MM.1S (cell line): Measurements from ENCODE around the gene MUC4.

Experiments
- DNase-seq: peaks from one replicate; pipeline ENCODE4 v3.0.0-alpha.2; 2015
- H2AFZ ChIP-seq: fragments of 300-600 bp; sonication (generic); 2 replicates; pipeline ENCODE4 v1.6.0; 2016; ENCODE audit warnings: antibody characterized with exemption, low read length
- H3F3A ChIP-seq: fragments of 300-600 bp; sonication (generic); 2 replicates; pipeline ENCODE4 v1.6.1; 2016; ENCODE audit warnings: mild to moderate bottlenecking, antibody characterized with exemption, low read length, moderate library complexity, mixed read lengths; ENCODE audit not compliant: insufficient read depth
- H3K27ac ChIP-seq: fragments of 300-600 bp; sonication (generic); 2 replicates; pipeline ENCODE4 v1.5.1; 2016; ENCODE audit warnings: mild to moderate bottlenecking, low read length
- H3K27me3 ChIP-seq: fragments of 300-600 bp; sonication (generic); replicated peaks from 2 replicates; pipeline ENCODE4 v1.6.0; 2016; ENCODE audit warnings: low read length; ENCODE audit not compliant: insufficient read depth
- H3K36me3 ChIP-seq: fragments of 300-600 bp; sonication (generic); replicated peaks from 2 replicates; pipeline ENCODE4 v1.6.1; 2016; ENCODE audit warnings: mild to moderate bottlenecking, low read length, mixed read lengths; ENCODE audit not compliant: insufficient read depth
- H3K4me1 ChIP-seq: fragments of 300-600 bp; sonication (generic); 2 replicates; pipeline ENCODE4 v1.6.1; 2016; ENCODE audit warnings: low read length, mixed read lengths
- H3K4me2 ChIP-seq: fragments of 300-600 bp; sonication (generic); 2 replicates; pipeline ENCODE4 v1.6.0; 2016; ENCODE audit warnings: low read depth, low read length
- H3K4me3 ChIP-seq: fragments of 300-600 bp; sonication (generic); 2 replicates; pipeline ENCODE4 v1.5.1; 2016; ENCODE audit warnings: low read length, mixed read lengths
- H3K79me2 ChIP-seq: fragments of 300-600 bp; sonication (generic); 2 replicates; pipeline ENCODE4 v1.6.1; 2016; ENCODE audit warnings: mixed run types, low read length, mixed read lengths
- H3K9ac ChIP-seq: fragments of 300-600 bp; sonication (generic); 2 replicates; pipeline ENCODE4 v1.6.1; 2016; ENCODE audit warnings: low read length, mixed read lengths
- H3K9me2 ChIP-seq: fragments of 300-600 bp; sonication (generic); replicated peaks from 2 replicates; pipeline ENCODE4 v1.6.1; 2016; ENCODE audit warnings: mild to moderate bottlenecking, low read length, mixed read lengths; ENCODE audit not compliant: insufficient read depth
- H3K9me3 ChIP-seq: fragments of 300-600 bp; sonication (generic); replicated peaks from 2 replicates; pipeline ENCODE4 v1.6.1; 2016; ENCODE audit warnings: mild to moderate bottlenecking, low read length, mixed read lengths; ENCODE audit not compliant: insufficient read depth
- H4K20me1 ChIP-seq: fragments of 300-600 bp; sonication (generic); 2 replicates; pipeline ENCODE4 v1.6.1; 2016; ENCODE audit warnings: mild to moderate bottlenecking, low read length, moderate library complexity, mixed read lengths; ENCODE audit not compliant: insufficient read depth
- CTCF ChIP-seq: fragments of 300-600 bp; sonication (generic); IDR thresholded peaks from 2 replicates; pipeline ENCODE4 v1.5.1; 2016; ENCODE audit warnings: antibody characterized with exemption, low read length, mixed read lengths
- EZH2 ChIP-seq: fragments of 300-600 bp; sonication (generic); optimal IDR thresholded peaks from 2 replicates; pipeline ENCODE3; 2017; ENCODE audit warnings: low read depth, mild to moderate bottlenecking, antibody characterized with exemption, low read length, mixed read lengths
- EZH2phosphoT487 ChIP-seq: fragments of 300-600 bp; sonication (generic); IDR thresholded peaks from 2 replicates; pipeline ENCODE4 v1.6.1; 2018; ENCODE audit warnings: antibody characterized with exemption, low read length

The MUC4 gene

GRCh38 chr3:195834675-195835583, 23.2 kb upstream of the MUC4 start:
- H3K4me1 ChIP-seq: no peaks in the 10 kb centered on the region
- H3K27me3 ChIP-seq: peaks cover 52% of the 10 kb centered on the region
- no peak for DNase-seq
- no peak overlapping the region for H3K27ac ChIP-seq
- H3K9ac ChIP-seq: no peak overlapping the region
- H2AFZ ChIP-seq: no peak overlapping the region
- H3K9me2 ChIP-seq: no peaks in the 10 kb centered on the region
- no peaks in the 10 kb centered on the region for H4K20me1 ChIP-seq
- no peaks in the 10 kb centered on the region for H3F3A ChIP-seq
- no peaks in the 10 kb centered on the region for H3K9me3 ChIP-seq
- no peak for TF ChIP-seq CTCF
- no peak for TF ChIP-seq EZH2phosphoT487
- no peak for TF ChIP-seq EZH2
- no peak overlapping the region for H3K4me2 ChIP-seq
- no peaks in the 10 kb centered on the region for H3K79me2 ChIP-seq
- no peaks in the 10 kb centered on the region for H3K36me3 ChIP-seq
- no peak overlapping the region for H3K4me3 ChIP-seq

- peaks cover 35% of the 10 kb centered on the region for H3K27me3 ChIP-seq
- no peaks in the 10 kb centered on the region for H3K4me1 ChIP-seq
- H3K36me3 ChIP-seq: no peaks in the 10 kb centered on the region
- no peak overlapping the region for H3K4me2 ChIP-seq
- no peaks in the 10 kb centered on the region for H3F3A ChIP-seq
- H3K9ac ChIP-seq: no peak overlapping the region
- H3K4me3 ChIP-seq: no peak overlapping the region
- no peaks in the 10 kb centered on the region for H3K79me2 ChIP-seq
- H3K27ac ChIP-seq: no peak overlapping the region
- no peaks in the 10 kb centered on the region for H4K20me1 ChIP-seq
- DNase-seq: no peak
- H2AFZ ChIP-seq: no peak overlapping the region
- no peak for TF ChIP-seq EZH2
- no peak for TF ChIP-seq CTCF
- TF ChIP-seq EZH2phosphoT487: no peak
- H3K9me2 ChIP-seq: no peaks in the 10 kb centered on the region
- H3K9me3 ChIP-seq: no peaks in the 10 kb centered on the region
These were observed 18.1 kb upstream of the MUC4 start for GRCh38 chr3:195829897-195830254.

- H3K9ac ChIP-seq: no peak overlapping the region
- no peak overlapping the region for H2AFZ ChIP-seq
- H3K79me2 ChIP-seq: no peaks in the 10 kb centered on the region
- H3K27me3 ChIP-seq: peaks cover 36% of the 10 kb centered on the region
- no peaks in the 10 kb centered on the region for H3K36me3 ChIP-seq
- no peaks in the 10 kb centered on the region for H3F3A ChIP-seq
- H3K9me3 ChIP-seq: no peaks in the 10 kb centered on the region
- no peaks in the 10 kb centered on the region for H4K20me1 ChIP-seq
- no peaks in the 10 kb centered on the region for H3K4me1 ChIP-seq
- DNase-seq: no peak
- no peak overlapping the region for H3K27ac ChIP-seq
- TF ChIP-seq EZH2phosphoT487 (no peak), EZH2 (no peak), CTCF (no peak)
- H3K4me3 ChIP-seq: no peak overlapping the region
- no peaks in the 10 kb centered on the region for H3K9me2 ChIP-seq
- H3K4me2 ChIP-seq: no peak overlapping the region
These were observed 17.0 kb upstream of the MUC4 start for GRCh38 chr3:195828762-195829161.
